Ascending aorta (tissue), 2 donors: Measurements from ENCODE around the gene RNF43. TPM values are rescaled to one million over a fixed set of nuclear protein-coding genes. Genes with fewer than 3 reads are reported as not detected.

Experiments used
- DNase-seq, 2 donors: peaks; one replicate each; pipeline ENCODE4 v3.0.0-alpha.2; 2019; ENCODE audit warnings: low spot score in 2 of 2
- H3K27ac ChIP-seq, 2 donors: fragments of 200-600 bp; sonication (generic); one replicate each; pipeline ENCODE4 v1.5.1; 2016 to 2017; ENCODE audit warnings: mild to moderate bottlenecking in 1 of 2
- H3K27me3 ChIP-seq: fragments of 200-600 bp; sonication (generic); one replicate; pipeline ENCODE4 v1.5.1; 2017
- H3K36me3 ChIP-seq, 2 donors: fragments of 200-600 bp; sonication (generic); one replicate each; pipeline ENCODE4 v1.5.1; 2016
- H3K4me1 ChIP-seq, 2 donors: fragments of 200-600 bp; sonication (generic); one replicate each; pipeline ENCODE4 v1.5.1; 2016 to 2017; ENCODE audit warnings: mild to moderate bottlenecking in 1 of 2
- H3K4me3 ChIP-seq, 2 donors: fragments of 200-600 bp; sonication (generic); one replicate each; pipeline ENCODE4 v1.5.1; 2016 to 2017; ENCODE audit warnings: mild to moderate bottlenecking in 1 of 2
- H3K9me3 ChIP-seq, 2 donors: fragments of 200-600 bp; sonication (generic); one replicate each; pipeline ENCODE4 v1.5.1; 2016
- CTCF ChIP-seq, 3 experiments: fragments of 200-600 bp in 2 of 3; fragments of 450-650 bp in 1 of 3; sonication (generic) in 2 of 3; IDR thresholded peaks; one replicate each; pipeline ENCODE4 v1.5.1; 2016 to 2019; ENCODE audit warnings: antibody characterized with exemption in 3 of 3, mild to moderate bottlenecking in 1 of 3, moderate library complexity in 1 of 3
- intact Hi-C: fragments of 100-400 bp; cut with DNase I; formaldehyde crosslinking; loops from one replicate; pipeline ENCODE4 v1.15.1; 2023
- total RNA-seq: library from RNA; depleted of rRNA; stranded (reverse); fragments of >200 nt; gene quantifications from one replicate; pipeline ENCODE4 v1.1.0, GENCODE V29; 2016

RNF43 gene
- total RNA-seq, 1 donor from 2014 or later = 0.53 TPM

DNA sequence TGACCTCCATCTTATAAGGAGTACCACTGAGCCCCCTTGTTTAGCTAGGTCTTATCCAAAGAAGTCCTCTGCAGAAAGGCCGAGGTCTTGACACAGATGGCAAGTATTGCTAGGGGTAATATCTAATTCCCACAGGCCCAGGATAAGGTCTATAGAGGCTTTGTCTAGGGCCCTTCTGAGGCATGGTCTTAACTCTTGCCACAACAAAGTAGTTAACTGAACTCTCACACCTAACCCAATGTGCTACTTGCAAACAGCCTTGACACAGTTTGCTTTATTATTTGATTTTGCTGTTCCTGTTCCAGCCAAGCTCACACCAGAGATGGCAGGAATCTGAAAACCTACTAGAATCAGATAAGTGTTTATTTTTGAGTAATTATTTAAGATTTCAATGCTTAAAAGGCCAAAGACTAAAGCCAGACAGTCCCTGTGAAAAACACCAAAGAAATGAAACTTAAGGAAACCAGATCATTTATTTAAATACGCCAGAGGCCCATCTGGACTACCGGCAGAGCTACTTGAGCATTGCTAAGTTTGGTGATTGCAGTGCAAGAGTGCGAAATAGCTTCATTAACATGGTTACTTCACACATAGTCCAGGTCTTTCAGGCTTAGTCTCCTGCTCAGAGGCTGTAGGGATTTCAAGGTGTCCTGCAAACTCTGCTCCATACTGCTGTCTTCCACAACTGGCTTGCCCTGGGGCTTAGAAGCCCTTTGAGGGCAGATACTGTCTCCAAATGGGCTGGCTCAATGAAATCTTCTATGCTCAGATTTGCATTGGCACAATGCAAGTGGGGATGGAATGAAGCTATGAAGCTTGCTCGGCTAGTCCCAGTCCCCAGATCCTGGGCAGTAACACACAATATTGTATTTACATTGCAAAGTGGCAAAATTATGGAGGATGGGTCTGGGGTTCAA lies 36.9 kb downstream of the RNF43 start:
- H3K36me3 ChIP-seq = no peaks in the 10 kb centered on the region
- H3K27ac ChIP-seq = no peak overlapping the region
- no peaks in the 10 kb centered on the region for H3K9me3 ChIP-seq
- H3K4me1 ChIP-seq = no peaks in the 10 kb centered on the region
- intact Hi-C loops = no loop called here
- no peaks in the 10 kb centered on the region for H3K27me3 ChIP-seq
- no peak for TF ChIP-seq CTCF (IDR thresholded peaks at IDR 0.05)
- no peak for DNase-seq
- no peak overlapping the region for H3K4me3 ChIP-seq

- H3K36me3 ChIP-seq = no peaks in the 10 kb centered on the region
- DNase-seq = no peak
- no peaks in the 10 kb centered on the region for H3K9me3 ChIP-seq
- TF ChIP-seq CTCF (IDR thresholded peaks at IDR 0.05) = no peak
- no peak overlapping the region for H3K4me3 ChIP-seq
- H3K27ac ChIP-seq = no peak overlapping the region
- no peaks in the 10 kb centered on the region for H3K27me3 ChIP-seq
- no peaks in the 10 kb centered on the region for H3K4me1 ChIP-seq
- intact Hi-C loops = no loop called here
Measured at GRCh38 chr17:58379511-58379824, 37.9 kb downstream of the RNF43 start.

DNA sequence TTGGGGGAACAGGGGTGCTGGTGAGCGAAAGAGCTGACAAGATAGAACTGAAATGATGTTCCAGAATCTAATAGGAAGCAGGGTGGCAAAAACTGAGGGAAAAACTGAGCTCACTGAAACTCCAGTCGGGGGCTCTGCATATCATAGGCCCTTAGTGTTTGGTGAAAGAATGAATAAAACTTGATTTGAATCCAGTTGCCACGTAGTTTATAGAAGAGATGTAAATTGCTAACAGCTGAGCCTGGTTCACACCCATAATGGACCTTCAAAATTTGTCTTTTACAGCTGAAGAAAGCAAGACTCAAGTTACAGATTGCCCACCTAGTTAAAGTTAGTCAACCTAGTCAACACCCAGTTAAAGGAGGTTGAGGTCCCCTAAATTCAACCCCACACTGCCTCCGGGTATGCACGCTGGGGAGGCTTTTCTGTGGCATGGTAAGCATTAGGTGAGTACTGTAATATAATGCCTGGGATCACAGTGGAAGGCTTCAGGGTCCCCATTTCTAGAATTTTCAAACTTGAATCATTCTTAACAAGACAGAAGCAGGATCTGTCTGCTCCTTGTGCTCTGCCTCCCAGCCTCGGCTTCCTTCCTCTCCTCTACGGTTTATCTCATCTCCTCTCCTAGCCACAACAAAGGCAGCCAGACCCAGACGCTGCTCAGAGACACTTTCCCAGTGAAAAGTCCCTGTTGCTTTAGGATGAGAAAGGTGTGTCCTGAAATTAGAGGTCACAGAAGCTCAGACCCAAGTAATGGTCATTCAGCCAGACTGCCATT lies 38.4 kb downstream of the RNF43 start:
- H3K27ac ChIP-seq = no peak overlapping the region
- no peak for TF ChIP-seq CTCF (IDR thresholded peaks at IDR 0.05)
- intact Hi-C loops = no loop called here
- no peak overlapping the region for H3K4me3 ChIP-seq
- no peak for DNase-seq
- H3K27me3 ChIP-seq = no peaks in the 10 kb centered on the region
- no peaks in the 10 kb centered on the region for H3K4me1 ChIP-seq
- H3K9me3 ChIP-seq = no peaks in the 10 kb centered on the region
- no peaks in the 10 kb centered on the region for H3K36me3 ChIP-seq

DNA sequence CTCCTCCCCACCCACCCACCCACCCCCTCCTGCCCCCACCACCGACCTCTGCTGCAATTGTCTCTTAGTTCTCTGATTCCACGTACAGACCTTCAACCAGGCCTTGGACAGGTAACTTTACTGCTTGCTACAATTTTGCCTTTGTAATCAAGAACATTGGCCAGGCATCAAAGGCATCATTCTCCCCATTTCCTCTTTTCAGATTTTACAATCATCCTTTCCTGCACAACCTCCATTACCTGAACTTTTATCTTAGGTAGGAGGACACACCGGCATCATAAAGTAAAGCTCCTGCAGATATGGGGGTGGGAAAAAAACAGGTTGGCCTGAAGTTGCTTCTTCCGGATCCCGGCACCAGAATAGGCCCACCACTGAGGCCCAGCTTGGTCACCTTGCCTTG lies 39.7 kb downstream of the RNF43 start:
- no peak overlapping the region for H3K4me3 ChIP-seq
- H3K4me1 ChIP-seq = no peaks in the 10 kb centered on the region
- intact Hi-C loops = no loop called here
- H3K27me3 ChIP-seq = no peaks in the 10 kb centered on the region
- no peaks in the 10 kb centered on the region for H3K36me3 ChIP-seq
- DNase-seq = no peak
- no peak overlapping the region for H3K27ac ChIP-seq
- H3K9me3 ChIP-seq = no peaks in the 10 kb centered on the region
- no peak for TF ChIP-seq CTCF (IDR thresholded peaks at IDR 0.05)

GRCh38 chr17:58377093-58377601 lies 40.2 kb downstream of the RNF43 start:
- Histone ChIP-seq H3K36me3 (no peaks in the 10 kb centered on the region), H3K27me3 (no peaks in the 10 kb centered on the region), H3K4me1 (no peaks in the 10 kb centered on the region), H3K4me3 (no peak overlapping the region), H3K27ac (no peak overlapping the region), H3K9me3 (no peaks in the 10 kb centered on the region)
- intact Hi-C loops = no loop called here
- no peak for DNase-seq
- no peak for TF ChIP-seq CTCF (IDR thresholded peaks at IDR 0.05)
